ENCODE measurements around the gene ABCA9. TPM values are rescaled to one million over a fixed set of nuclear protein-coding genes. Genes with fewer than 3 reads are reported as not detected.

The ABCA9 gene
- total and polyA plus RNA-seq, 9 of the 15 experiments (the other 6 are each of a cell fraction or from before 2014, with no cell fraction given): 0.04 TPM; not detected in 8

GRCh38 chr17:68953340-68953997 lies 107.3 kb downstream of the ABCA9 start (continued):
- no peak for TF ChIP-seq E2F1 (CRISPR knock-in tag; IDR thresholded peaks at IDR 0.05)

GRCh38 chr17:68950725-68951124 lies 110.0 kb downstream of the ABCA9 start:
- intact Hi-C loops (cut with micrococcal nuclease): no loop called here
- Histone ChIP-seq H3K36me3 (ENCODE audit: control insufficient read depth, insufficient read depth, low read length) (no peaks in the 10 kb centered on the region), H3K4me1 (replicated peaks in 1 of 2; ENCODE audit: control insufficient read depth in 2 of 2, insufficient read depth in 2 of 2, low read length in 2 of 2) (peaks cover 0 to 12% of the 10 kb centered on the region in 2 experiments; a peak in 3 of 5 replicates), H3K27ac (ENCODE audit: extremely low read depth, low read depth, low read length) (no peak overlapping the region; the same call in 2 of the 3 replicates), H3K79me2 (ENCODE audit: control insufficient read depth, insufficient read depth, low read length) (peaks cover 15% of the 10 kb centered on the region; the same call in 2 of the 3 replicates), H3K27me3 (ENCODE audit: control insufficient read depth in 2 of 2, insufficient read depth in 2 of 2, low read length in 2 of 2) (no peaks in the 10 kb centered on the region), H3K4me3 (no peak overlapping the region), H3K4me2 (ENCODE audit: insufficient read depth, low read length) (peak overlapping the region; percentile 37), H3K9me3 (replicated peaks; ENCODE audit: control insufficient read depth, insufficient read depth, low read depth, low read length) (no peaks in the 10 kb centered on the region), H3K9me1 (ENCODE audit: control insufficient read depth, insufficient read depth, low read length) (no peaks in the 10 kb centered on the region), H3K9ac (ENCODE audit: insufficient read depth in 1 of 2, low read depth in 2 of 2, low read length in 2 of 2) (peak overlapping the region; percentile 10 to 28; a peak in 1 of 4 replicates), H4K20me1 (replicated peaks; ENCODE audit: control insufficient read depth, insufficient read depth, low read length) (no peaks in the 10 kb centered on the region), H2AFZ (ENCODE audit: low read depth, low read length) (peak overlapping the region; percentile 37; the same call in 1 of the 2 replicates)
- BruUV-seq (replicated peaks): no TSS peak
- in situ Hi-C loops (cut with MboI): loop anchor here (25.0 kb wide), 1 partner anchor 287 kb away; the partner anchor contains the start of gene ABCA10
- ChIA-PET CTCF (ENCODE audit: low intra/inter-chr PET ratio) (no interaction called here), POLR2A (interaction anchor here (1.0 kb wide), 1 partner anchor 8 kb away, joined by 3 read pairs; no protein-coding TSS in a partner anchor)
- 15% methylated on average over 4 of the region's 4 CpGs for WGBS (ENCODE audit: insufficient coverage, low coverage, missing lambda C conversion rate)
- FAIRE-seq: peak; percentile 75
- peak in 1 of 4 experiments; percentile 33 for DNase-seq (ENCODE audit: extremely low read depth in 1 of 4, low spot score in 3 of 4)
- ATAC-seq: peak; percentile 73
- TF ChIP-seq NFATC3 (IDR thresholded peaks at IDR 0.05) (no peak), HOXB6 (CRISPR knock-in tag; IDR thresholded peaks at IDR 0.05; ENCODE audit: borderline replicate concordance) (no peak), PRPF4 (IDR thresholded peaks at IDR 0.05; ENCODE audit: insufficient read depth, low read depth, low read length, poor library complexity, severe bottlenecking) (no peak), PTRF (tag; IDR thresholded peaks at IDR 0.05) (no peak), SP1 (CRISPR knock-in tag; IDR thresholded peaks at IDR 0.05) (no peak), ZNF217 (CRISPR knock-in tag; IDR thresholded peaks at IDR 0.05) (no peak), ZFP36 (IDR thresholded peaks at IDR 0.05; ENCODE audit: low read depth, low read length, partially characterized antibody) (no peak), CHD4 (IDR thresholded peaks at IDR 0.05; ENCODE audit: insufficient read depth, insufficient replicate concordance, low read depth, low read length, poor library complexity, severe bottlenecking) (no peak), POLR2A (conservative IDR thresholded peaks at IDR 0.05) (no peak), BRF2 (IDR thresholded peaks at IDR 0.05; ENCODE audit: borderline replicate concordance, insufficient read depth, insufficient read length) (no peak), ZNF589 (CRISPR knock-in tag; IDR thresholded peaks at IDR 0.05; ENCODE audit: low read depth) (no peak), MEF2D (tag; conservative IDR thresholded peaks at IDR 0.05; ENCODE audit: low read depth) (0 out of 2 replicates have a peak, but pooled peaks have one; percentile 64), ATF2 (CRISPR knock-in tag; IDR thresholded peaks at IDR 0.05) (no peak)
